Measurements from ENCODE around the gene RBMS3.

Gene RBMS3

GRCh38 chr3:29452934-29453283 lies 172.0 kb downstream of the RBMS3 start:
- Mint-ChIP-seq H3K27me3 (ENCODE audit: low read depth) (no peaks in the 10 kb centered on the region), H3K4me1 (peaks cover 29% of the 10 kb centered on the region), H3K9me3 (no peaks in the 10 kb centered on the region), H3K27ac (peak overlapping the region in 2 of 3 experiments; percentile 51 to 94), H3K4me3 (no peak overlapping the region), H3K36me3 (ENCODE audit: low read depth) (no peaks in the 10 kb centered on the region)
- TF ChIP-seq CTCF (IDR thresholded peaks at IDR 0.05; ENCODE audit: unreplicated experiment in 3 of 3), result no peak

- Mint-ChIP-seq H3K27ac (peak overlapping the region in 2 of 3 experiments; percentile 51 to 94), H3K4me3 (no peak overlapping the region)
- TF ChIP-seq CTCF (IDR thresholded peaks at IDR 0.05; ENCODE audit: unreplicated experiment in 3 of 3), result no peak
Observed at GRCh38 chr3:29453284-29454001, 172.6 kb downstream of the RBMS3 start.

DNA sequence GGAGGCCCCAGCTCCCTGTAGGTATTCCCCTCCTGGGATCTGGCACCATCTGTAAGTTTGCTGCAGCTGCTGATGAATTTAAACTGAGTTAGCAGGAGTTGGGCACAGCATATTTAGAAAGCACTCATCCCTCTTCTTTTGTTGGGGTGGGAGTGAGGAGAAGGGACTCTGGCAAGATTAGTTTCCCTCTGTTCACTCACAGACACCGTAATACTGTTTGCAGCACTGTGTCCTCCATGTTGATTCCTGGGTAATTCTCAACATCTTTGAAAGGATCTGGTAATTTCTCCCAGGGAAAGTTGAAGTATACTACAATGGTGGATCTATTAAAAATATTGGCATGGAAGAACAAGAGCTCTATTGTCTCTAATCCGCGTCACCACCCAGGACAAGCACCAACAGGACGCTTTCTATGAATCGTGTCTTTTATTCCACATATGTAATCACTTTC lies 173.3 kb downstream of the RBMS3 start:
- no peak for TF ChIP-seq CTCF (IDR thresholded peaks at IDR 0.05; ENCODE audit: unreplicated experiment in 3 of 3)
- Mint-ChIP-seq H3K4me1 (peaks cover 22% of the 10 kb centered on the region), H3K36me3 (ENCODE audit: low read depth) (no peaks in the 10 kb centered on the region), H3K27ac (peak overlapping the region in 2 of 3 experiments; percentile 66 to 94), H3K4me3 (no peak overlapping the region), H3K27me3 (ENCODE audit: low read depth) (no peaks in the 10 kb centered on the region), H3K9me3 (no peaks in the 10 kb centered on the region)

More at GRCh38 chr3:29453284-29454001, 172.6 kb downstream of the RBMS3 start:
- Mint-ChIP-seq H3K27me3 (ENCODE audit: low read depth) (no peaks in the 10 kb centered on the region), H3K9me3 (no peaks in the 10 kb centered on the region), H3K4me1 (peaks cover 24% of the 10 kb centered on the region), H3K36me3 (ENCODE audit: low read depth) (no peaks in the 10 kb centered on the region)

- TF ChIP-seq CTCF (IDR thresholded peaks at IDR 0.05; ENCODE audit: unreplicated experiment in 3 of 3), result no peak
- H3K9me3 Mint-ChIP-seq, result no peaks in the 10 kb centered on the region
- H3K4me3 Mint-ChIP-seq, result no peak overlapping the region
- peaks cover 22% of the 10 kb centered on the region for H3K4me1 Mint-ChIP-seq
- no peaks in the 10 kb centered on the region for H3K27me3 Mint-ChIP-seq (ENCODE audit: low read depth)
- no peak overlapping the region for H3K27ac Mint-ChIP-seq
- H3K36me3 Mint-ChIP-seq (ENCODE audit: low read depth), result no peaks in the 10 kb centered on the region
Observed at GRCh38 chr3:29456901-29457300, 176.0 kb downstream of the RBMS3 start.

DNA sequence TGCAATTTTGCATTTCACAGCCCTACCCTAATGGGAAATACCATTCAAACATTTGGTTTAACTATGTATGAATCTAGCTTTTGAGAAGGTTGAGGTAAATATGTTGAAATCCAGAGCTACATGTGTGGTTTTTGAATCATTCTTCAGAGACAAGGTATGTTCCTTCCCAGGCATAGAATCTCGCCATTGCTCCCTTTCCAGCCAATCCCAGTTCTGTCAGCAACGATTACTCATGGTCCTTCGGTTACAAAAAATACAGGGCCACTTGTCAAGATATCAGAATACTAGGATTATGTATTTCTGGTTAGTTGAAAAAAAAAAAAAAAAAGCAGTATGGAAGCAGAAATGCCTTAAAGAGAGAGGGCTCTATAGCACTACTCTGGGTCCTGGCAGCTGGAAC lies 182.4 kb downstream of the RBMS3 start:
- H3K4me3 Mint-ChIP-seq, result no peak overlapping the region
- H3K36me3 Mint-ChIP-seq (ENCODE audit: low read depth), result no peaks in the 10 kb centered on the region
- no peak overlapping the region for H3K27ac Mint-ChIP-seq
- peaks cover 8% of the 10 kb centered on the region for H3K4me1 Mint-ChIP-seq
- no peak for TF ChIP-seq CTCF (IDR thresholded peaks at IDR 0.05; ENCODE audit: unreplicated experiment in 3 of 3)
- no peaks in the 10 kb centered on the region for H3K9me3 Mint-ChIP-seq
- H3K27me3 Mint-ChIP-seq (ENCODE audit: low read depth), result no peaks in the 10 kb centered on the region

- no peak overlapping the region for H3K4me3 Mint-ChIP-seq
- no peak for TF ChIP-seq CTCF (IDR thresholded peaks at IDR 0.05; ENCODE audit: unreplicated experiment in 3 of 3)
- H3K27me3 Mint-ChIP-seq (ENCODE audit: low read depth), result no peaks in the 10 kb centered on the region
- peaks cover 13% of the 10 kb centered on the region for H3K4me1 Mint-ChIP-seq
- H3K9me3 Mint-ChIP-seq, result no peaks in the 10 kb centered on the region
- peak overlapping the region in 2 of 3 experiments; percentile 28 to 75 for H3K27ac Mint-ChIP-seq
- H3K36me3 Mint-ChIP-seq (ENCODE audit: low read depth), result no peaks in the 10 kb centered on the region
Observed at GRCh38 chr3:29465836-29466235, 185.0 kb downstream of the RBMS3 start.
